Activated CD4-positive, alpha-beta T cell treated with anti-CD3 and anti-CD28 coated beads, Interleukin-2, amount 10 ng/mL, durations not matched to agents 24 days and 14 days (primary cell): ENCODE data around the gene MDN1. TPM values are rescaled to one million over a fixed set of nuclear protein-coding genes. Genes with fewer than 3 reads are reported as not detected.
"Not testable (repeated sequence)": the region's sequence is repeated elsewhere in the genome, so short reads cannot be mapped to it uniquely, and the experiment has no call there.

ENCODE experiments used
- DNase-seq: peaks from one replicate; pipeline ENCODE4 v3.0.0; 2022
- H3K27ac Mint-ChIP-seq: one replicate; pipeline ENCODE4 v1.8.0; 2022; ENCODE audit warnings: mild to moderate bottlenecking, mixed read lengths
- H3K27me3 Mint-ChIP-seq: one replicate; pipeline ENCODE4 v1.8.0; 2022; ENCODE audit warnings: mixed read lengths
- H3K36me3 Mint-ChIP-seq: one replicate; pipeline ENCODE4 v1.8.0; 2022; ENCODE audit warnings: low read depth, mild to moderate bottlenecking, mixed read lengths
- H3K4me1 Mint-ChIP-seq: one replicate; pipeline ENCODE4 v1.8.0; 2021; ENCODE audit warnings: mixed read lengths
- H3K4me3 Mint-ChIP-seq: one replicate; pipeline ENCODE4 v1.8.0; 2022; ENCODE audit warnings: mild to moderate bottlenecking, moderate library complexity, mixed read lengths
- H3K9me3 Mint-ChIP-seq: one replicate; pipeline ENCODE4 v1.8.0; 2021; ENCODE audit warnings: mixed read lengths
- intact Hi-C: fragments of 100-400 bp; cut with micrococcal nuclease; formaldehyde crosslinking; loops from one replicate; pipeline ENCODE4 v1.15.1; 2023
- total RNA-seq: library from RNA; stranded (reverse); gene quantifications from 2 replicates; pipeline ENCODE4 v1.2.3, GENCODE V29; 2022

Gene MDN1
- total RNA-seq, 1 donor from 2014 or later, result 78.3 TPM

DNA sequence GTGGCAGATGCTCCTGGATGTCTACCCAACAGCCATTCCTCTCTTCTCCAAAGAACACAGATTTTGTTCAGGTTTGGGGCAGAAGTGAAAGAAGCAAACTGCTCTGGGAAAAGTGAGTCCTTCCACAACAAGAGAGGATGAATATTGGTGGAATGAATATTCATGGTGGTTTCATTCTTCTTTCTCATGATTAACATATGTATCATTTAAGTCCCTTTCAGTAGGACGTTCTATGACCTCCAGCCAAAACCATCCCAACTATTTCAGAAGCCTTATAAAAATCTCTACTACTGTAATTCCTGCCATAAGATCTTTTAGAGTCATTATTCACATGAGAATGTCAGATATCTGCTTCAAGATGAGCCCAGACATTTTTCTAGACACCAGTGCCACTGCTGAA is 44.4 kb downstream of the MDN1 start:
- Mint-ChIP-seq H3K4me1 (no peaks in the 10 kb centered on the region), H3K27me3 (no peaks in the 10 kb centered on the region), H3K4me3 (no peak overlapping the region), H3K9me3 (no peaks in the 10 kb centered on the region), H3K27ac (no peak overlapping the region), H3K36me3 (peaks cover 64% of the 10 kb centered on the region)
- intact Hi-C loops, result no loop called here
- no peak for DNase-seq

DNA sequence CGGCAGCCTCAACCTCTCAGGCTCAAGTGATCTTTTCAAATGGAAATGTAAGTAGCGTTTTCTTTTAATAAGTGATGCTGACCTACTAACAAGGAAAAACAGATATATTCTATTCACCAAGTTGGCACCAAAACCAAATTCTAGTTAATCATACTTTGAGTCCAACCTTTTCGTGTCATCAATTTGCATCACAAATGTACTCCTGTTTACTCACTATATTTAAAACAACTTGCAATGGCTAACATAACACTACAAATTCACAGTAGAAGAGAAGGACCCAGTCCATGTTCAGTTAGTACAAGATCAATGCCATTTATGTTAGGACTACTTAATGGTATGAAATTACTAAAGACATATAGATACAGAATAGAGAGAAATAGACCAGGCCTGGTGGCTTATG is 50.0 kb downstream of the MDN1 start:
- no peak overlapping the region for H3K27ac Mint-ChIP-seq
- H3K36me3 Mint-ChIP-seq, result peaks cover 58% of the 10 kb centered on the region
- no peaks in the 10 kb centered on the region for H3K9me3 Mint-ChIP-seq
- H3K4me1 Mint-ChIP-seq, result no peaks in the 10 kb centered on the region
- intact Hi-C loops, result no loop called here
- H3K27me3 Mint-ChIP-seq, result no peaks in the 10 kb centered on the region
- no peak for DNase-seq
- H3K4me3 Mint-ChIP-seq, result no peak overlapping the region

DNA sequence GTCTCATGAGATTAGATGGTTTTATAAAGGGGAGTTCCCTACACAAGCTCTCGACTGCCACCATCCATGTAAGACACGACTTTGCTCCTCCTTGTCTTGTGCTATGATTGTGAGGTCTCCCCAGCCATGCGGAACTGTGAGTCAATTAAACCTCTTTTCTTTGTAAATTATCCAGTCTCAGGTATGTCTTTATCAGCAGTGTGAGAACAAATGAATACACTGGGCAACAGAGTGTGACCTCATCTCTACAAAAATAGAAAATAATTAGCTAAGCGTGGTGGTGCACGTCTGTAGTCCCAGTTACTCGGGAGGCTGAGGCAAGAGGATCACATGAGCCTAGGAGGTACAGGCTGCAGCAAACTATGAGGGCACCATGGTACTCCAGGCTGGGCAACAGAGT is 51.3 kb downstream of the MDN1 start:
- no peaks in the 10 kb centered on the region for H3K9me3 Mint-ChIP-seq

DNA sequence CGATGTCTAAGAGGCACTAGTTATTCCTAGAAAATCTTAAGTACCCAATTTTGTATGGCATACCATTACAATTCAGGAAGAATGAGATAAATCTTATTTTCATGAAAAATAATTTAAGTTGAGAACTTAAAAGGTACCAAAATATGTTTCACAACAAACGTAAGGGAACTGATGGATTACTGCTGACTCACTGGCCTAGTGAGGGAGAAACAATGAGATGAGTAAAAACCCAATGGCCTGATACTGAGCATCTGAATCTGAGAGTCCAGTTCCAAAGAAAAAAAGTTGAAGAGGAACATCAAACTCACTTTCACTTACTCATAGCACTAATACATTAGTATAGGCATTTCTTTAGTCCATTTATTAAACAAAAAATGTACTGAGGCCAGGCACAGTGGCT is 56.0 kb downstream of the MDN1 start:
- Mint-ChIP-seq H3K27me3 (no peaks in the 10 kb centered on the region), H3K27ac (no peak overlapping the region), H3K4me3 (no peak overlapping the region), H3K9me3 (no peaks in the 10 kb centered on the region), H3K4me1 (no peaks in the 10 kb centered on the region), H3K36me3 (peaks cover 55% of the 10 kb centered on the region)
- intact Hi-C loops, result no loop called here
- no peak for DNase-seq

More for the DNA sequence above, 51.3 kb downstream of the MDN1 start:
- no peak for DNase-seq
- intact Hi-C loops, result no loop called here
- no peak overlapping the region for H3K27ac Mint-ChIP-seq
- H3K27me3 Mint-ChIP-seq, result no peaks in the 10 kb centered on the region
- H3K4me1 Mint-ChIP-seq, result no peaks in the 10 kb centered on the region
- H3K4me3 Mint-ChIP-seq, result no peak overlapping the region
- peaks cover 52% of the 10 kb centered on the region for H3K36me3 Mint-ChIP-seq

DNA sequence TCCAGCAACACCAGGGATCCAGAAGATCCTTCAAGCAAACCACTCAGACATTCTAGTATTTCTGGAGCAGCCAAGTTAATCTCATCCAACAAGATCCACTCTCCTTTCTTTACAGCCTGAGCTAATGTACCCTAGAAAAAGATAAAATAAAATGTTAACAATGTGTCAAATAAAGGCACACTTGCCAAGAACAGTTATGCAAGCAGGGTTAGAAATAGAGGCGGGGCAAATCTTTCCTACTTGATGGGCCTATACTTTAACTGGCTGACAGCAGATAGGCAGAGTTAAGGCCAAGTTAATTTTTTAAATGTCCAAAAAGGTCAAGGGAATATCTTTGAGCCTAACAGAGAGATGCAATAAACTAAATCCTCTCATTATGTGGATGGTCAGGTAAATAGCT is 60.8 kb downstream of the MDN1 start:
- Mint-ChIP-seq H3K36me3 (peaks cover 60% of the 10 kb centered on the region), H3K27ac (no peak overlapping the region), H3K27me3 (no peaks in the 10 kb centered on the region), H3K4me3 (no peak overlapping the region), H3K9me3 (no peaks in the 10 kb centered on the region), H3K4me1 (no peaks in the 10 kb centered on the region)
- DNase-seq, result no peak
- intact Hi-C loops, result no loop called here

DNA sequence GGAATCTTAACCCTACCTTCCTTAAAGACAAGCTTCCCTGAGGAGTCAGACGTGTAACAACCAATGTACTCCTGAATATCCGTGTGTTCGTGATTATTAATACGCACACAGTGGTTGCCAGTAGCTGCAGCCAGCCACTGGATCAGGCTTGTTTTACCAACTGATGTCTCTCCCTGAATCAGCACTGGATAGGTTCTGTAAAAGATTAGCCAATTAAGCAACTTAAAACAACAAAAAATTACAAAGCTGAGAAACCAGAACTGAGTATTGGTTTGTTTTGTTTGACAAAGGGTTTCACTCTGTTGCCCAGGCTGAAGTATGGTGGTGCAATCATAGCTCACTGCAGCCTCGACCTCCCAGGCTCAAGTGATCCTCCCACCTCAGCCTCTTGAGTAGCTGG is 69.3 kb downstream of the MDN1 start:
- no peaks in the 10 kb centered on the region for H3K27me3 Mint-ChIP-seq
- intact Hi-C loops, result no loop called here
- no peak overlapping the region for H3K4me3 Mint-ChIP-seq
- no peak for DNase-seq
- no peaks in the 10 kb centered on the region for H3K4me1 Mint-ChIP-seq
- no peaks in the 10 kb centered on the region for H3K9me3 Mint-ChIP-seq
- H3K27ac Mint-ChIP-seq, result no peak overlapping the region
- peaks cover 69% of the 10 kb centered on the region for H3K36me3 Mint-ChIP-seq

DNA sequence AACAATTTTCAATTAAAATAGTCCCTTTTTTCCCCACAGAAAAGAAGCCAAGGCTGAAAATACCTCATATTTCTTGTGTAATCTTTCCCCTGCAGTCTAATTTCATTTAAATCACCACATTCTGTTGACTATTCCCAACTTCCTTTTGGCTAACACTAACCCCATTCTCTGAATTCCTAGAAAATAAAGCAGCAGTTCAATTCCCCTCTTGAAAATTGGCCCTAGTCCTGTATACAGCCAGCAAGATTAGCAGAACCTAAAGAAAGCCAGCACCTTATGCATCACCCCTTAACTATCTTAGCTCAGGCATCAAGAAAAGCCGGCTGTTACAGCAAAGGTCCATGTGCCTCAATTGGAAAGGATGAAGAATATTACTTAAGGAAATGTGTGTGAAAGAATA is 69.7 kb downstream of the MDN1 start:
- H3K36me3 Mint-ChIP-seq, result peaks cover 70% of the 10 kb centered on the region

DNA sequence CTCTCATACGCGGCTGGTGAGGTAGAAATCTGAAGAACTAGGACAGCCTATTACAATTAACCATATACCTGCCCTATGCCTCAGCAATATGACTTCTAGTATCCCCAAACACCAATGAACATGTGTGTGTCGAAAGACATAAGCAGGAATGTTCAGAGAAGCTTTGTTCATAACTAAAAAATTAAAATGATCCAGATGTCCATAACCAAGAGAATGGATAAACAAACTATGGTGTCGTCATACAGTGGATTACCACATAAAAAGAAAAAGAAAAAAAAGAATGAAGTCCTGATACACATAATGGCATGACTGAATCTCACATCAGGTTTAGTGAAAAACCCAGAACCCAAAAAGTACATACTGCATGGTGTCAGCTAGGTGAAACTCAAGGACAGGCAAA is 73.9 kb downstream of the MDN1 start:
- Mint-ChIP-seq H3K27ac (no peak overlapping the region), H3K4me3 (no peak overlapping the region), H3K9me3 (no peaks in the 10 kb centered on the region), H3K27me3 (no peaks in the 10 kb centered on the region), H3K4me1 (no peaks in the 10 kb centered on the region), H3K36me3 (peaks cover 74% of the 10 kb centered on the region)
- DNase-seq, result no peak
- intact Hi-C loops, result no loop called here

More for the DNA sequence above, 69.7 kb downstream of the MDN1 start:
- Mint-ChIP-seq H3K27ac (no peak overlapping the region), H3K9me3 (no peaks in the 10 kb centered on the region), H3K4me3 (no peak overlapping the region), H3K27me3 (no peaks in the 10 kb centered on the region), H3K4me1 (no peaks in the 10 kb centered on the region)
- DNase-seq, result no peak
- intact Hi-C loops, result no loop called here

DNA sequence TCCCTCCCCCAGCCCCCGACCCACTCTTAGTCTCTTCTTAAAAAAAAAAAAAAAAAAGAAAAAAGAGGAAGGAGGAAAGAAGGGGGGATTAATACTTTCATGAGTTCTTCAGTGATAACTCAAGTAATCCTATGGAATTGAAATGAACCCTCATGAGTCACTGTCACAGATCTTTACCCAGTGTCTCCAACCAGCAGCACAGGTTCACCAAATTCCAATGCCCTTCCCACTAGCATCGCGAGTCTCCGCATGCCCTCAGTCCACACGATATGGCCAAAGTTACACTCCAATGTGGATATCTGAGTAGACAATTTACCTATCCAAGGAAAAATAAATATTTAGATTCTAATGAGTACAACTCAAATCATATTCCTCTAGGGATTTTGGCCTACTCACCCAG is 74.5 kb downstream of the MDN1 start:
- no peak for DNase-seq
- Mint-ChIP-seq H3K4me3 (no peak overlapping the region), H3K4me1 (no peaks in the 10 kb centered on the region), H3K27me3 (no peaks in the 10 kb centered on the region), H3K36me3 (peaks cover 75% of the 10 kb centered on the region), H3K9me3 (no peaks in the 10 kb centered on the region), H3K27ac (no peak overlapping the region)
- intact Hi-C loops, result no loop called here

DNA sequence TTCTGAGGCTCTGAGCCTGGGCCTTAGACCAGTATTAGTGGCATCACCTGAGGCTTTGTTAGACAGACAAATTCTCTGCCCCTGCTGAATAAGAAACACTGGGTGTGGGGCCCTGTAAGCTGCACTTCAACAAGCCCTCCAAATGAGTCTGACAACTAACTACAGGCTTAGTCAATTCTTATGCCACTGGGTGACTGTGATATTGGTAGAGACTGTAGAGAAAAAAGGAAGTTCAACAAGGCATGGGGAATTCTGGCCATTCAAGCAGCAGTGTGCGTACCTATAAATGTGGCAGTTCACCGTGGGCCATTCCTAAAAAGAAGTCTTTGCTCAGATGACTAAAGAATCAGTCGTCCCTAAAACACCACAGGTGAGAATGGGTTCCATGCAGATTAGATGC is 82.7 kb downstream of the MDN1 start:
- Mint-ChIP-seq H3K36me3 (peaks cover 62% of the 10 kb centered on the region), H3K9me3 (peaks cover 8% of the 10 kb centered on the region), H3K4me3 (no peak overlapping the region), H3K4me1 (peaks cover 3% of the 10 kb centered on the region), H3K27me3 (no peaks in the 10 kb centered on the region), H3K27ac (no peak overlapping the region)
- intact Hi-C loops, result loop anchor here (10.0 kb wide), 1 partner anchor 52 kb away; no protein-coding TSS in a partner anchor
- DNase-seq, result no peak

DNA sequence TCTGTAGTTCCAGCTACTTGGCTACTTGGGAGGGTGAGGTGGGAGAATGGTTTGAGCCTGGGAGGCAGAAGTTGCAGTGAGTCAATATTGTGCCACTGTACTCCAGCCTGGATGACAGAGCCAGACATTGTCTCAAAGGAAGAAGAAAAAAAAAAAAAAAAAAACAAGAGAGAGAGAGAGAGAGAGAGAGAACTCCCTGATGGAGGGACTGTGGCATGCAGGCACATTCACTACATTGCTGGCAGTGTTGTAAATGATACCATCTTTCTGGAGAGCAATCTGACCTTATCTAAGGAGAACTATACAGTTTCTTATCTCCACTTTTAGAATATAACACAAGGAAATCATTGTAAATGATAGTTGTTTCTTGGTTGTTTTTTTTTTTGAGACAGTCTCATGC is 85.1 kb downstream of the MDN1 start:
- Mint-ChIP-seq H3K4me3 (no peak overlapping the region), H3K9me3 (peaks cover 16% of the 10 kb centered on the region), H3K4me1 (peaks cover 3% of the 10 kb centered on the region), H3K36me3 (peaks cover 63% of the 10 kb centered on the region), H3K27ac (no peak overlapping the region), H3K27me3 (no peaks in the 10 kb centered on the region)
- no peak for DNase-seq
- intact Hi-C loops, result loop anchor here (10.0 kb wide), 1 partner anchor 50 kb away; no protein-coding TSS in a partner anchor

DNA sequence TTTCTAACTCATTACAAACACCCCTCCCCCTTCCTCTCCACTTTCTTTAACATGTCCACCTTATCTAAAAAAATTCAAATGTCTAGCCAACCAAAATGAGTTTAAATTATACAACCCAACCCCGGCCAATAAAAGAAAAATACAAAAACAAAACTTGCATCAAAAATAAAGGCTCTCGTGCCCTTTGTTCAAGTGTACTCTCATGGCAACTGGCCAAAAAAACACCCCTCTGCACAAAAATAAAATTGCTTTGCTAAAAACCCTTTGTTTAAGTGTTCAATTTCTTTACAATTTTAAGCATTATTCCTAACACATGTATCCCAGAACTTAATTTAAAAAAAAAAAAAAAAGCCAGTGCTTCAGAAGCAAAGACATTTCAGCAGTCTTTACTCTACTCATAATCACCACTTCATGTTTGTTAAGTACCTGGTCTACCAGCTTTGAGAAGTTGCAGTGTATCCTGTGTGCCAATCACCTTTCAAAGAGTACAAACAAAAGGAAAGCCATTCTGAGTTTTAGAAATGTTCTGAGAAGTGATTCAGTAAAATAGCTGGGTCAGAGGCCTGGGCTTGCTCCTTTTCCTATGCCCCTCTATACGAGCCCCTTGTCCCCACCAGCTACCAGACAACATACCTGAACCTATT is 87.5 kb downstream of the MDN1 start:
- peaks cover 13% of the 10 kb centered on the region for H3K9me3 Mint-ChIP-seq
- H3K4me3 Mint-ChIP-seq, result no peak overlapping the region
- H3K36me3 Mint-ChIP-seq, result peaks cover 62% of the 10 kb centered on the region
- H3K27ac Mint-ChIP-seq, result no peak overlapping the region
- intact Hi-C loops, result loop anchor here (10.0 kb wide), 1 partner anchor 47 kb away; no protein-coding TSS in a partner anchor
- H3K27me3 Mint-ChIP-seq, result no peaks in the 10 kb centered on the region
- DNase-seq, result no peak
- H3K4me1 Mint-ChIP-seq, result peaks cover 3% of the 10 kb centered on the region

DNA sequence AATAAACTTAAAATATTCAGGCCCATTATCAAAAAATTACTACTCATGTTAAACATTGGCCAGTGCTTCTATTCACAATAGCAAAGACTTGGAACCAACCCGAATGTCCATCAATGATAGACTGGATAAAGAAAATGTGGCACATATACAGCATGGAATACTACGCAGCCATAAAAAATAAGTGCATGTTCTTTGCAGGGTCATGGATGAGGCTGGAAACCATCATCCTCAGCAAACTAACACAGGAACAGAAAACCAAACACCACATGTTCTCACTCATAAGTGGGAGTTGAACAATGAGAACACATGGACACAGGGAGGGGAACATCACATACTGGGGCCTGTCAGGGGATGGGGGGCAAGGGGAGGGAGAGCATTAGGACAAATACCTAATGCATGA is 88.3 kb downstream of the MDN1 start:
- Mint-ChIP-seq H3K36me3 (peaks cover 64% of the 10 kb centered on the region), H3K9me3 (peaks cover 13% of the 10 kb centered on the region)
- intact Hi-C loops, result loop anchor here (10.0 kb wide), 1 partner anchor 46 kb away; no protein-coding TSS in a partner anchor
- not testable (repeated sequence) for H3K4me1 Mint-ChIP-seq, H3K4me3 Mint-ChIP-seq, H3K27me3 Mint-ChIP-seq, DNase-seq, H3K27ac Mint-ChIP-seq

DNA sequence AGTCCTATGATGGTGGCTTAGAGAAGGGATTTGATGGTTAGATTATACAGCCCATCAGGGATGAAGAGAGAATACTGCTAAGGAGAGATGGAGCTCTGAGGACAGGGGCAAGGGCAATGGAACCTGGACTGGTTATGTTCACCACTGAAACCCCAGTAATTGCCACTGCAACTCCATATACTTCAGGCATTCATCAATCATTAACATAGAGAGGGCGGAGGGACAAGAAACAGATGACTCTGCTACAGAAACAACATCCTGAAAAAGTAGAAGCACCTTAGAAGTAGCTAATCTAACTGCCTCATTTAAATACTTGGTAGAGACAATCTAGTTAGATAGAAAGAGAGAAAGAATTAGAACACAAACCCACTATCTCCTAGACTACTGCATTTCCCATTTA is 89.8 kb downstream of the MDN1 start:
- intact Hi-C loops, result loop anchor here (5.0 to 10.0 kb wide), 2 partner anchors 45 to 57 kb away; no protein-coding TSS in a partner anchor

DNA sequence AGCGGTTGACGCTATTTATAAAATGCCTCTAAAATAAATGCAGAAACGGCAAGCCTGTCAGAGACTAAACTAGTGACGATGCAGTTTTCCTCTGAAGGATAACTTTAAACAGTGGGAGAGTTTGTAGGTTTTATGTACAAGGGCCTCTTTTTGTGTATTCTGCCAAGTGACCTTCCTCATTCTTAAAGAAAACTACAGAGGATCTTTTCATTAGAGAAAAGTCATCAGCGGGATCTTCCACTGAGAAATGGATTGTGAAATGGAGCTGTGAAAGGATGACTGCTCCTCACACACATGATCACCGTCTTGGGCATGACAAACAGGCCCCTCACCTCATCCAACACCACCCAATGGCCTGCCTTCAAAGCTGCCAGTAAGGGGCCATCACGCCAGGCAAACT is 92.1 kb downstream of the MDN1 start:
- DNase-seq, result no peak
- no peak overlapping the region for H3K4me3 Mint-ChIP-seq
- H3K27me3 Mint-ChIP-seq, result no peaks in the 10 kb centered on the region
- H3K4me1 Mint-ChIP-seq, result peaks cover 2% of the 10 kb centered on the region
- H3K27ac Mint-ChIP-seq, result no peak overlapping the region
- intact Hi-C loops, result loop anchor here (5.0 kb wide), 1 partner anchor 60 kb away; no protein-coding TSS in a partner anchor
- H3K9me3 Mint-ChIP-seq, result peaks cover 11% of the 10 kb centered on the region
- H3K36me3 Mint-ChIP-seq, result peaks cover 68% of the 10 kb centered on the region

More for the DNA sequence above, 89.8 kb downstream of the MDN1 start:
- Mint-ChIP-seq H3K4me1 (peaks cover 3% of the 10 kb centered on the region), H3K27ac (peak overlapping the region; percentile 25), H3K27me3 (no peaks in the 10 kb centered on the region), H3K4me3 (no peak overlapping the region), H3K36me3 (peaks cover 66% of the 10 kb centered on the region), H3K9me3 (peaks cover 13% of the 10 kb centered on the region)
- DNase-seq, result no peak
